ENCODE measurements around the gene CHRD.

Gene CHRD
- 0 reads per million in 3 donors for total RNA-seq

- Histone ChIP-seq H3K4me3 (ENCODE audit: insufficient read depth, low read depth, low read length, poor library complexity, severe bottlenecking) (peak within 1 kb of the TSS; percentile 53), H3K9me3 (ENCODE audit: control insufficient read depth, low read length) (no peaks in the 10 kb centered on the region), H3K4me1 (ENCODE audit: control insufficient read depth, insufficient read depth, low read length, poor library complexity, severe bottlenecking) (peaks cover 14% of the 10 kb centered on the region), H3K27ac (ENCODE audit: insufficient read depth, low read length, poor library complexity, severe bottlenecking) (no peak within 1 kb of the TSS), H3K36me3 (ENCODE audit: control insufficient read depth, insufficient read depth, low read length) (no peaks in the 10 kb centered on the region), H3K27me3 (replicated peaks; ENCODE audit: control insufficient read depth, insufficient read depth, low read length, poor library complexity, severe bottlenecking) (peaks cover 27% of the 10 kb centered on the region)
- DNase-seq, result no peak
Measured at GRCh38 chr3:184379358-184380184, at the start of gene CHRD. CHRD (plus strand) TSS chr3:184380054; CDS start chr3:184380319, 265 bp downstream.

GRCh38 chr3:184332370-184333090 is 47.3 kb upstream of the CHRD start:
- DNase-seq, result no peak
- no peaks in the 10 kb centered on the region for H3K9me3 ChIP-seq (ENCODE audit: control insufficient read depth, low read length)
- no peaks in the 10 kb centered on the region for H3K27me3 ChIP-seq (replicated peaks; ENCODE audit: control insufficient read depth, insufficient read depth, low read length, poor library complexity, severe bottlenecking)
- H3K4me1 ChIP-seq (ENCODE audit: control insufficient read depth, insufficient read depth, low read length, poor library complexity, severe bottlenecking), result peaks cover 13% of the 10 kb centered on the region
- no peak overlapping the region for H3K27ac ChIP-seq (ENCODE audit: insufficient read depth, low read length, poor library complexity, severe bottlenecking)
- H3K36me3 ChIP-seq (ENCODE audit: control insufficient read depth, insufficient read depth, low read length), result peaks cover 62% of the 10 kb centered on the region
- H3K4me3 ChIP-seq (ENCODE audit: insufficient read depth, low read depth, low read length, poor library complexity, severe bottlenecking), result no peak overlapping the region

- H3K4me3 ChIP-seq (ENCODE audit: insufficient read depth, low read depth, low read length, poor library complexity, severe bottlenecking), result no peak overlapping the region
- peaks cover 55% of the 10 kb centered on the region for H3K36me3 ChIP-seq (ENCODE audit: control insufficient read depth, insufficient read depth, low read length)
- no peak for DNase-seq
- H3K27ac ChIP-seq (ENCODE audit: insufficient read depth, low read length, poor library complexity, severe bottlenecking), result no peak overlapping the region
- peaks cover 13% of the 10 kb centered on the region for H3K4me1 ChIP-seq (ENCODE audit: control insufficient read depth, insufficient read depth, low read length, poor library complexity, severe bottlenecking)
- H3K9me3 ChIP-seq (ENCODE audit: control insufficient read depth, low read length), result no peaks in the 10 kb centered on the region
- H3K27me3 ChIP-seq (replicated peaks; ENCODE audit: control insufficient read depth, insufficient read depth, low read length, poor library complexity, severe bottlenecking), result no peaks in the 10 kb centered on the region
Measured at GRCh38 chr3:184333190-184333589, 46.7 kb upstream of the CHRD start.

- Histone ChIP-seq H3K9me3 (ENCODE audit: control insufficient read depth, low read length) (no peaks in the 10 kb centered on the region), H3K27me3 (replicated peaks; ENCODE audit: control insufficient read depth, insufficient read depth, low read length, poor library complexity, severe bottlenecking) (no peaks in the 10 kb centered on the region), H3K4me1 (ENCODE audit: control insufficient read depth, insufficient read depth, low read length, poor library complexity, severe bottlenecking) (peaks cover 13% of the 10 kb centered on the region), H3K4me3 (ENCODE audit: insufficient read depth, low read depth, low read length, poor library complexity, severe bottlenecking) (no peak overlapping the region), H3K27ac (ENCODE audit: insufficient read depth, low read length, poor library complexity, severe bottlenecking) (peak overlapping the region; percentile 13), H3K36me3 (ENCODE audit: control insufficient read depth, insufficient read depth, low read length) (peaks cover 50% of the 10 kb centered on the region)
- no peak for DNase-seq
Measured at GRCh38 chr3:184333700-184334099, 46.2 kb upstream of the CHRD start.

GRCh38 chr3:184334470-184335158 is 45.2 kb upstream of the CHRD start:
- Histone ChIP-seq H3K36me3 (ENCODE audit: control insufficient read depth, insufficient read depth, low read length) (peaks cover 43% of the 10 kb centered on the region), H3K9me3 (ENCODE audit: control insufficient read depth, low read length) (no peaks in the 10 kb centered on the region), H3K27me3 (replicated peaks; ENCODE audit: control insufficient read depth, insufficient read depth, low read length, poor library complexity, severe bottlenecking) (no peaks in the 10 kb centered on the region), H3K4me1 (ENCODE audit: control insufficient read depth, insufficient read depth, low read length, poor library complexity, severe bottlenecking) (peaks cover 13% of the 10 kb centered on the region), H3K4me3 (ENCODE audit: insufficient read depth, low read depth, low read length, poor library complexity, severe bottlenecking) (no peak overlapping the region), H3K27ac (ENCODE audit: insufficient read depth, low read length, poor library complexity, severe bottlenecking) (peak overlapping the region; percentile 88)
- DNase-seq, result peak in 2 of 3 donors; percentile 40 to 50

- H3K36me3 ChIP-seq (ENCODE audit: control insufficient read depth, insufficient read depth, low read length), result peaks cover 36% of the 10 kb centered on the region
- no peaks in the 10 kb centered on the region for H3K27me3 ChIP-seq (replicated peaks; ENCODE audit: control insufficient read depth, insufficient read depth, low read length, poor library complexity, severe bottlenecking)
- peak overlapping the region; percentile 62 for H3K4me3 ChIP-seq (ENCODE audit: insufficient read depth, low read depth, low read length, poor library complexity, severe bottlenecking)
- no peak for DNase-seq
- H3K27ac ChIP-seq (ENCODE audit: insufficient read depth, low read length, poor library complexity, severe bottlenecking), result peak overlapping the region; percentile 88
- H3K4me1 ChIP-seq (ENCODE audit: control insufficient read depth, insufficient read depth, low read length, poor library complexity, severe bottlenecking), result peaks cover 13% of the 10 kb centered on the region
- no peaks in the 10 kb centered on the region for H3K9me3 ChIP-seq (ENCODE audit: control insufficient read depth, low read length)
Measured at GRCh38 chr3:184335291-184335660, 44.6 kb upstream of the CHRD start.

DNA sequence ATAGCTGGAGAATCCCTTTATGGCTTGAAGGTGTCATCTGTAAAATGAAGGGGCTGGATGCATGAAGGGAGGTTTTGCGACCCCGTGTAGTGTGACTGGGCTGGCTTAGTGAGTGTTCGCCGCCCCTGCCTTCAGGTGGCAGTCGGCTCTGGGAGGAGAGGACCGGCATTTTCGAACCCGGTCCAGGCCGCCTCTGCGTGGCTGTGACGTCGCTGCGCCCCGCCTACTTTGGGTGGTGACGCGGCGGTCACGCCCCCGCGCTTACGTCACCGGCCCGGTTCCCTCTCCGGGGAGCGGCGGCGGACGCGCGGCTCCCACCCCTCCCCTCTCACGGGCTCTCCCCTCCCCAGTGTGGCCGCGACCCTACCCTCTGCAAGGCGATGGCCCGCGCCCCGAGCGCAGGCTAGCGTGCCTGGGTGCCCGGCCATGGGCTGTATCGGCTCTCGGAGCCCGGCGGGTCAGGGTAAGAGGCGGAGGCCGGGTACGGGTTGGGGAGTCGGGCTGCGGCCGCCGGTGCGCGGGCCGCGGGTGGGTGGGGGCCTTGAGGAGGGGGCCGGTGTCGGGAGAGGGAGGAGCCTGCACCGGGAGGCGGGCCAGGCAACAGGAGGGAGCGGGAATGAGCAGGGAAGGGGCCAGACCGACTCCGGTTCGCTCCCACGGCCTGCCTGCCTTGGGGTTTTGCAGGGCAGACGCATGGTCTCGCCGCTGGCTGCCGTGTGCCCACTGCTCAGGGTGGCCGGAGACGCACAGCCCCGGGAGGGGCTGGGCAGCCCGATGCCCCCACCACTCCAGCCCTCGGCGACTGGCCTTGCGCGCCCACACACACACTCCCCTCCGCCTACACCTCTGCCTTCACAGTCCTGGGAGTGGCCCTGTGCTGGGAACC is 44.0 kb upstream of the CHRD start:
- Histone ChIP-seq H3K4me1 (ENCODE audit: control insufficient read depth, insufficient read depth, low read length, poor library complexity, severe bottlenecking) (peaks cover 13% of the 10 kb centered on the region), H3K36me3 (ENCODE audit: control insufficient read depth, insufficient read depth, low read length) (peaks cover 34% of the 10 kb centered on the region), H3K27me3 (replicated peaks; ENCODE audit: control insufficient read depth, insufficient read depth, low read length, poor library complexity, severe bottlenecking) (no peaks in the 10 kb centered on the region), H3K4me3 (ENCODE audit: insufficient read depth, low read depth, low read length, poor library complexity, severe bottlenecking) (peak overlapping the region; percentile 62), H3K9me3 (ENCODE audit: control insufficient read depth, low read length) (no peaks in the 10 kb centered on the region), H3K27ac (ENCODE audit: insufficient read depth, low read length, poor library complexity, severe bottlenecking) (peak overlapping the region; percentile 88)
- peak; percentile 74 to 79 (median 75) for DNase-seq

GRCh38 chr3:184336547-184337398 is 43.1 kb upstream of the CHRD start:
- no peaks in the 10 kb centered on the region for H3K27me3 ChIP-seq (replicated peaks; ENCODE audit: control insufficient read depth, insufficient read depth, low read length, poor library complexity, severe bottlenecking)
- H3K4me1 ChIP-seq (ENCODE audit: control insufficient read depth, insufficient read depth, low read length, poor library complexity, severe bottlenecking), result peaks cover 13% of the 10 kb centered on the region
- no peak for DNase-seq
- no peaks in the 10 kb centered on the region for H3K9me3 ChIP-seq (ENCODE audit: control insufficient read depth, low read length)
- peak overlapping the region; percentile 88 for H3K27ac ChIP-seq (ENCODE audit: insufficient read depth, low read length, poor library complexity, severe bottlenecking)
- H3K4me3 ChIP-seq (ENCODE audit: insufficient read depth, low read depth, low read length, poor library complexity, severe bottlenecking), result peak overlapping the region; percentile 62
- H3K36me3 ChIP-seq (ENCODE audit: control insufficient read depth, insufficient read depth, low read length), result peaks cover 26% of the 10 kb centered on the region

DNA sequence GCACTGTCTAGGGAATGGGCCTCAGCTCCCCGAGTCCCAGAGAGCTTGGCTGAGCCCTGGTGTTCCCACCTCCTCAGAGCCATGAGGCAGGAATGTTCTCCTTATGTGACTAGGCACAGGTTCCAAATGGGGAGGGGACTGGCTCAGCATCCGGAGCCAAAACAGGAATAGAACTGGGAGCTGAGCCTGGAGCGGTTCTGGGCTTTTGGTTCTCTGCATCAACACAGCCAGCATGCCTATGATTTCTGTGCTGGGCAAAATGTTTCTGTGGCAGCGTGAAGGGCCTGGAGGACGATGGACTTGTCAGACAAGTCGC is 42.5 kb upstream of the CHRD start, which contains the start of gene FAM131A:
Gene FAM131A (plus strand): TSS at position 202 of the 316 bp plus-strand sequence. CDS start 31 bp downstream, at position 233.
- DNase-seq, result no peak
- Histone ChIP-seq H3K27me3 (replicated peaks; ENCODE audit: control insufficient read depth, insufficient read depth, low read length, poor library complexity, severe bottlenecking) (no peaks in the 10 kb centered on the region), H3K9me3 (ENCODE audit: control insufficient read depth, low read length) (no peaks in the 10 kb centered on the region), H3K4me3 (ENCODE audit: insufficient read depth, low read depth, low read length, poor library complexity, severe bottlenecking) (peak within 1 kb of the TSS; percentile 62), H3K4me1 (ENCODE audit: control insufficient read depth, insufficient read depth, low read length, poor library complexity, severe bottlenecking) (peaks cover 13% of the 10 kb centered on the region), H3K27ac (ENCODE audit: insufficient read depth, low read length, poor library complexity, severe bottlenecking) (peak within 1 kb of the TSS; percentile 88), H3K36me3 (ENCODE audit: control insufficient read depth, insufficient read depth, low read length) (peaks cover 22% of the 10 kb centered on the region)

Data from effector memory CD4-positive, alpha-beta T cell (primary cell).